ENCODE measurements around the gene PRODH. TPM values are rescaled to one million over a fixed set of nuclear protein-coding genes. Genes with fewer than 3 reads are reported as not detected.

Gene PRODH
- polyA plus RNA-seq, 3 donors, result not detected

DNA sequence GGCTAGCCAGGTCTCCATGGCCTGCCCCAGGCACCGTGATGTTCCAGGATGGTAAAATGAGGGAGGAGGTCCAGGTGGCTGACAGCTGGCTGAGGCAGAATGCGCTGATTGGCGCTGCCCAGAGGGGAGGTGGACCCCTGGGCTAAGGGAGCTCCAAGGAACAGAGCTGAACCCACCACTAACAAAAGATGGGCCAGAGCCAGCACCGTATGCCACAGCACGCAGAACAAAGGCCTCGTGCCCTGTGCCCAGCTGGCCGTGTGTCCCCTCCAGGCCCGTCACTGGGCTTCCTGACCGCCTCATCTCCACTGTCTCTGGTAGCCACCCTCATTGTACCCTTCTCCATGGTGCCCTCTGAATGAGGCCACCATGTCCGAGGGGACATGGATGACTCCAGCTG is 19.6 kb upstream of the PRODH start:
- TF ChIP-seq, protein P1, sequence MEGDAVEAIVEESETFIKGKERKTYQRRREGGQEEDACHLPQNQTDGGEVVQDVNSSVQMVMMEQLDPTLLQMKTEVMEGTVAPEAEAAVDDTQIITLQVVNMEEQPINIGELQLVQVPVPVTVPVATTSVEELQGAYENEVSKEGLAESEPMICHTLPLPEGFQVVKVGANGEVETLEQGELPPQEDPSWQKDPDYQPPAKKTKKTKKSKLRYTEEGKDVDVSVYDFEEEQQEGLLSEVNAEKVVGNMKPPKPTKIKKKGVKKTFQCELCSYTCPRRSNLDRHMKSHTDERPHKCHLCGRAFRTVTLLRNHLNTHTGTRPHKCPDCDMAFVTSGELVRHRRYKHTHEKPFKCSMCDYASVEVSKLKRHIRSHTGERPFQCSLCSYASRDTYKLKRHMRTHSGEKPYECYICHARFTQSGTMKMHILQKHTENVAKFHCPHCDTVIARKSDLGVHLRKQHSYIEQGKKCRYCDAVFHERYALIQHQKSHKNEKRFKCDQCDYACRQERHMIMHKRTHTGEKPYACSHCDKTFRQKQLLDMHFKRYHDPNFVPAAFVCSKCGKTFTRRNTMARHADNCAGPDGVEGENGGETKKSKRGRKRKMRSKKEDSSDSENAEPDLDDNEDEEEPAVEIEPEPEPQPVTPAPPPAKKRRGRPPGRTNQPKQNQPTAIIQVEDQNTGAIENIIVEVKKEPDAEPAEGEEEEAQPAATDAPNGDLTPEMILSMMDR (IDR thresholded peaks at IDR 0.05), result no peak
- intact Hi-C loops (cut with micrococcal nuclease), result loop anchor here in 1 of 2 donors (5.0 kb wide), 1 partner anchor 762 kb away; no protein-coding TSS in a partner anchor
- no peaks in the 10 kb centered on the region for H3K27me3 ChIP-seq (ENCODE audit: control insufficient read depth in 2 of 2, insufficient read depth in 2 of 2, low read length in 2 of 2)
- H3K27me3 Mint-ChIP-seq (ENCODE audit: low read depth in 3 of 3), result peaks cover 1 to 3% (median 3%) of the 10 kb centered on the region in 3 donors
- no peak overlapping the region for H2AFZ ChIP-seq (ENCODE audit: insufficient read depth, low read depth, low read length, poor library complexity, severe bottlenecking)
- H3K4me3 Mint-ChIP-seq, result no peak overlapping the region
- no peak overlapping the region for H3K27ac ChIP-seq (ENCODE audit: low read depth in 1 of 2, low read length in 2 of 2)
- no peaks in the 10 kb centered on the region for H3K9me3 ChIP-seq (replicated peaks in 1 of 2; ENCODE audit: control insufficient read depth in 1 of 2, insufficient read depth in 1 of 2, low read length in 2 of 2)
- H3K9ac ChIP-seq (ENCODE audit: insufficient read depth, low read length, poor library complexity, severe bottlenecking), result no peak overlapping the region
- H3K79me2 ChIP-seq (ENCODE audit: insufficient read depth, low read length), result no peaks in the 10 kb centered on the region
- no peaks in the 10 kb centered on the region for H3K36me3 ChIP-seq (replicated peaks in 1 of 2; ENCODE audit: control insufficient read depth in 1 of 2, insufficient read depth in 2 of 2, low read length in 2 of 2)
- no peaks in the 10 kb centered on the region for H3K36me3 Mint-ChIP-seq
- no peaks in the 10 kb centered on the region for H3K4me1 Mint-ChIP-seq
- H3K4me3 ChIP-seq (replicated peaks in 1 of 3; ENCODE audit: low read depth in 2 of 3, low read length in 3 of 3), result no peak overlapping the region
- DNase-seq, result no peak
- H3K27ac Mint-ChIP-seq, result no peak overlapping the region
- 97% methylated on average over 6 of the region's 10 CpGs for WGBS (ENCODE audit: insufficient coverage)
- no peak overlapping the region for H3K4me2 ChIP-seq (replicated peaks; ENCODE audit: extremely low read depth, low read length, poor library complexity, severe bottlenecking)
- no peaks in the 10 kb centered on the region for H3K4me1 ChIP-seq (ENCODE audit: control insufficient read depth in 1 of 2, insufficient read depth in 2 of 2, low read length in 2 of 2)
- H3K9me3 Mint-ChIP-seq, result no peaks in the 10 kb centered on the region
- H4K20me1 ChIP-seq (ENCODE audit: insufficient read depth, low read length), result no peaks in the 10 kb centered on the region

DNA sequence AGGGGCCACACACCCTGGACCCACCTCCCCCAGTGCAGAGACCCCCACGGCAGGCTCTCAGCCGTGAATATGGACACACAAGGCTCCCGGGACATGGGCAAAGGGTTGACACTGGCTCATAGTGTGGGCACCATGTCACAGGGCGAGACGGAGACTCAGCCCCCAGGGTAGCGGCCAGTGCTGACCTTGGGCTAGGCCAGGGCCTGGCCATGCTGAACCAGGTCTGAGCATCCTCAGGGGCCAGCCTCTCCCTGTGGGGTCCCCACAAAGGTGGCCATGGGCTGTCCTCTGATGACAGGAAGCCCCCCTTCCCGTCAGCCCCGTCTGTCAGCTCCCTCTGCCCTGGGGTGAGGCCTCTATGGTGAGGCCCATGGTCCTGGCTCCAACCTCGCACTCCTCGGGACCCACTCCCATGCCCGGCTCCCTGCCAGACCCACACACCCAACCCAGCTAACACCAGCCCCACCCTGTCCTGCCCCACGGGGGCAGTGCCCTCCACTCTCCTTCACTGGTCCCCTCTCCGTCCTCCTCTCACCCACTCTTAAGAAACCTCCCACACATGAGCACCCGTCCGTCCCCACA is 19.0 kb upstream of the PRODH start:
- H4K20me1 ChIP-seq (ENCODE audit: insufficient read depth, low read length), result no peaks in the 10 kb centered on the region
- H3K36me3 ChIP-seq (replicated peaks in 1 of 2; ENCODE audit: control insufficient read depth in 1 of 2, insufficient read depth in 2 of 2, low read length in 2 of 2), result no peaks in the 10 kb centered on the region
- H3K27ac ChIP-seq (ENCODE audit: low read depth in 1 of 2, low read length in 2 of 2), result no peak overlapping the region
- H3K27me3 Mint-ChIP-seq (ENCODE audit: low read depth in 3 of 3), result peaks cover 4 to 6% (median 5%) of the 10 kb centered on the region in 3 donors
- no peak overlapping the region for H3K4me3 ChIP-seq (replicated peaks in 1 of 3; ENCODE audit: low read depth in 2 of 3, low read length in 3 of 3)
- TF ChIP-seq, protein P1 (IDR thresholded peaks at IDR 0.05), result no peak
- H3K4me1 ChIP-seq (ENCODE audit: control insufficient read depth in 1 of 2, insufficient read depth in 2 of 2, low read length in 2 of 2), result no peaks in the 10 kb centered on the region
- no peak for DNase-seq
- intact Hi-C loops (cut with micrococcal nuclease), result loop anchor here (5.0 kb wide), 3 partner anchors 672 to 762 kb away; no protein-coding TSS in a partner anchor
- WGBS (ENCODE audit: insufficient coverage), result 90% methylated on average over 14 of the region's 15 CpGs
- no peak overlapping the region for H3K27ac Mint-ChIP-seq
- no peak overlapping the region for H3K9ac ChIP-seq (ENCODE audit: insufficient read depth, low read length, poor library complexity, severe bottlenecking)
- no peak overlapping the region for H3K4me3 Mint-ChIP-seq
- H2AFZ ChIP-seq (ENCODE audit: insufficient read depth, low read depth, low read length, poor library complexity, severe bottlenecking), result no peak overlapping the region
- H3K79me2 ChIP-seq (ENCODE audit: insufficient read depth, low read length), result no peaks in the 10 kb centered on the region
- no peaks in the 10 kb centered on the region for H3K4me1 Mint-ChIP-seq
- H3K27me3 ChIP-seq (ENCODE audit: control insufficient read depth in 2 of 2, insufficient read depth in 2 of 2, low read length in 2 of 2), result no peaks in the 10 kb centered on the region
- H3K9me3 Mint-ChIP-seq, result no peaks in the 10 kb centered on the region
- no peaks in the 10 kb centered on the region for H3K9me3 ChIP-seq (replicated peaks in 1 of 2; ENCODE audit: control insufficient read depth in 1 of 2, insufficient read depth in 1 of 2, low read length in 2 of 2)
- no peaks in the 10 kb centered on the region for H3K36me3 Mint-ChIP-seq
- H3K4me2 ChIP-seq (replicated peaks; ENCODE audit: extremely low read depth, low read length, poor library complexity, severe bottlenecking), result no peak overlapping the region

Measured in CD14-positive monocyte (primary cell).